G401.6 (cell line): Measurements from ENCODE around the gene PCDHB3.
"Not testable (repeated sequence)": the region's sequence is repeated elsewhere in the genome, so short reads cannot be mapped to it uniquely, and the experiment has no call there.

Experiments used
- FAIRE-seq: peaks from 2 replicates; lab custom pipeline; 2012; peaks lifted over from hg19 to GRCh38; lab: Jason Lieb, UNC

The PCDHB3 gene

DNA sequence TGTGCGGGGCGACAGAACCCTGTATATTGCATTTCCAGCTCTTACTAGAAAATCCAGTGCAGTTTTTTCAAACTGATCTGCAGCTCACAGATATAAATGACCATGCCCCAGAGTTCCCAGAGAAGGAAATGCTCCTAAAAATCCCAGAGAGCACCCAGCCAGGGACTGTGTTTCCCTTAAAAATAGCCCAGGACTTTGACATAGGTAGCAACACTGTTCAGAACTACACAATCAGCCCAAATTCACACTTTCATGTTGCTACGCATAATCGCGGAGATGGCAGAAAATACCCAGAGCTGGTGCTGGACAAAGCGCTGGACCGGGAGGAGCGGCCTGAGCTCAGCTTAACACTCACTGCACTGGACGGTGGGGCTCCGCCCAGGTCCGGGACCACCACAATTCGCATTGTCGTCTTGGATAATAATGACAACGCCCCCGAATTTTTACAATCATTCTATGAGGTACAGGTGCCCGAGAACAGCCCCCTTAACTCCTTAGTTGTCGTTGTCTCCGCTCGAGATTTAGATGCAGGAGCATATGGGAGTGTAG is 35.5 kb downstream of the PCDHB3 start:
- FAIRE-seq: no peak

GRCh38 chr5:141137346-141137745 is 37.1 kb downstream of the PCDHB3 start:
- not testable (repeated sequence) for FAIRE-seq

DNA sequence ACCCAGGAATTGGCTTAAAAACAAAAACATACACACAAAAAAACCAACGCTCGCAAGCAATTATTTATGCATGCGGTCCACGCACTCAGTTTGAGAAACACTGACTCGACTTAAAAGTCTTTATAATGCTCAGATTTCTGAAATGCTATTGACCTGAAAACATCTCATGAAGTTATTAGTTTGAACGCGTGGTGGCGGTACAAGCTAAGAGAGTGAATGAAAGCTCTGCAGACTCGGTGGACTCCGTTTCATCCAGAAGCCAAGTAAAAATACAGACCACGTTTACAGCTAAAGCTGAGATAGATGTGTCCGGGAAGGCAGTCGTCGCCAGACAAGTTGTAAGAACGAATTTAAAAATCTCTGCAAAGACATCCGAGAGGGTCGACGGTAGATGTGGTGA is 49.5 kb downstream of the PCDHB3 start, which contains the start of gene PCDHB6:
Gene PCDHB6, plus strand, starts transcription at position 246 of the 400 bp plus-strand sequence. CDS start 201 bp downstream, outside the sequence.
- FAIRE-seq: no peak

DNA sequence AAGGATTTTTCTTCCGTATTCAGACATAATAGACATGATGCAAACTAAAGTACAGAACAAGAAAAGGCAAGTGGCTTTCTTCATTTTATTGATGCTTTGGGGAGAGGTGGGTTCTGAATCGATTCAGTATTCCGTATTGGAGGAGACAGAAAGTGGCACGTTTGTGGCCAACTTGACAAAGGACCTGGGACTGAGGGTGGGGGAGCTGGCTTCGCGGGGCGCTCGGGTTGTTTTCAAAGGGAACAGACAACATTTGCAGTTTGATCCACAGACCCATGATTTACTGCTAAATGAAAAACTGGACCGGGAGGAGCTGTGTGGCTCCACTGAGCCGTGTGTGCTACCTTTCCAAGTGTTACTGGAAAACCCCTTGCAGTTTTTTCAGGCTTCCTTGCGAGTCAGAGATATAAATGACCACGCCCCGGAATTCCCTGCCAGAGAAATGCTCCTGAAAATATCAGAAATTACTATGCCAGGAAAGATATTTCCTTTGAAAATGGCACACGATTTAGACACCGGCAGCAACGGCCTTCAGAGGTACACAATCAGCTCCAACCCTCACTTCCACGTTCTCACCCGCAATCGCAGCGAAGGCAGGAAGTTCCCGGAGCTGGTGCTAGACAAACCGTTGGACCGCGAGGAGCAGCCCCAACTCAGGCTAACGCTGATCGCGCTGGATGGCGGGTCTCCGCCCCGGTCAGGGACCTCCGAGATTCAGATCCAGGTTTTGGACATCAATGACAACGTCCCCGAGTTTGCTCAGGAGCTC is 50.1 kb downstream of the PCDHB3 start:
- FAIRE-seq: no peak

DNA sequence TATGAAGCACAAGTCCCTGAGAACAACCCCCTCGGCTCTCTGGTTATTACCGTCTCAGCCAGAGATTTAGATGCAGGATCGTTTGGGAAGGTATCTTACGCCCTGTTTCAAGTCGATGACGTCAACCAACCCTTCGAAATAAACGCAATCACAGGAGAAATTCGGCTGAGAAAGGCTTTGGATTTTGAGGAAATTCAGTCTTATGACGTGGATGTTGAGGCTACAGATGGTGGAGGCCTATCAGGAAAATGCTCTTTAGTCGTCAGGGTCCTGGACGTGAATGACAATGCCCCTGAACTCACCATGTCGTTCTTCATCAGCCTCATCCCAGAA is 50.7 kb downstream of the PCDHB3 start:
- no peak for FAIRE-seq

DNA sequence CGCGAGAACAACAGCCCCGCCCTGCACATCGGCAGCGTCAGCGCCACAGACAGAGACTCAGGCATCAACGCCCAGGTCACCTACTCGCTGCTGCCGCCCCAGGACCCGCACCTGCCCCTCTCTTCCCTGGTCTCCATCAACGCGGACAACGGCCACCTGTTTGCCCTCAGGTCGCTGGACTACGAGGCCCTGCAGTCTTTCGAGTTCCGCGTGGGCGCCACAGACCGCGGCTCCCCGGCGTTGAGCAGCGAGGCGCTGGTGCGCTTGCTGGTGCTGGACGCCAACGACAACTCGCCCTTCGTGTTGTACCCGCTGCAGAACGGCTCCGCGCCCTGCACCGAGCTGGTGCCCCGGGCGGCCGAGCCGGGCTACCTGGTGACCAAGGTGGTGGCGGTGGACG is 51.4 kb downstream of the PCDHB3 start:
- FAIRE-seq: not testable (repeated sequence)

- not testable (repeated sequence) for FAIRE-seq
These were observed 51.8 kb downstream of the PCDHB3 start for GRCh38 chr5:141152096-141152495.
